ENCODE measurements around the gene FNDC8.

DNA sequence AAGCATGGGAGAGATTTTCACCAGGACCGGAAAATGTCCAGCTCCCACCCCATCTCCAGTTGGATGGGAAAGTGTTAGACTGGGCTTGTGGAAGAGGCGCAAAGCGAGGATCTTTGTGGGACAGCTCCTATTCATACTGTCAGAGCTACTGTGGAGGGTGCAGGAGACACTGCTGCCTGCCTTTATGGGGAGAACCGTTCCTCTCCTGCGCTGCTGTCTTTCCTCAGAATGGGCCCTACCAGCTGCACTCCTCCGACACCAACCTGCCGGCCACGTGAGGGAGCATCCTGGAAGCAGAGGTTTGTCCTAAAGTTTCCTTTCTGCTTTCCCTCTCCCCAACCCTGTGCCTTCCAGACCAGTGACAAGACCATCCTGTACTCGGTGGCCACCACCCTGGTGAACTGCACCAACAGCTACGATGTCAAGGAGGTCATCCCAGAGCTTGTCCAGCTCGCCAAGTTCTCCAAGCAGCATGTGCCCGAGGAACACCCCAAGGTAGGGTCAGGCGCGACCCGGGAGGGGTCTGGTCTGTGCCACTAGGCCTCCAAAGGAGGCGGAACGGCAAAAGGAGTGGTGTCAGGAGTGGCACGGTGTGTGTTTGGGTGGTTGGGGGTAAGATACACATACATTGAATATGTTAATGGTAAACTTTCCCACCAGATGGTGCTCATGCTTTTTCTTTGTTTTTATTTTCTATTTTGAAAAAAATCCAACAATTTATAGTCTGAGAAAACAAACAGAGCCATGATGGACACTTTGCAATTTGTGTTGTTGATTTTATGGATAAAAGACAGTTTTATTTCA, 49.8 kb downstream of the FNDC8 start:
- TF ChIP-seq RELA (CRISPR knock-in tag; IDR thresholded peaks at IDR 0.05; ENCODE audit: borderline replicate concordance) = no peak
- TF ChIP-seq, protein P1, sequence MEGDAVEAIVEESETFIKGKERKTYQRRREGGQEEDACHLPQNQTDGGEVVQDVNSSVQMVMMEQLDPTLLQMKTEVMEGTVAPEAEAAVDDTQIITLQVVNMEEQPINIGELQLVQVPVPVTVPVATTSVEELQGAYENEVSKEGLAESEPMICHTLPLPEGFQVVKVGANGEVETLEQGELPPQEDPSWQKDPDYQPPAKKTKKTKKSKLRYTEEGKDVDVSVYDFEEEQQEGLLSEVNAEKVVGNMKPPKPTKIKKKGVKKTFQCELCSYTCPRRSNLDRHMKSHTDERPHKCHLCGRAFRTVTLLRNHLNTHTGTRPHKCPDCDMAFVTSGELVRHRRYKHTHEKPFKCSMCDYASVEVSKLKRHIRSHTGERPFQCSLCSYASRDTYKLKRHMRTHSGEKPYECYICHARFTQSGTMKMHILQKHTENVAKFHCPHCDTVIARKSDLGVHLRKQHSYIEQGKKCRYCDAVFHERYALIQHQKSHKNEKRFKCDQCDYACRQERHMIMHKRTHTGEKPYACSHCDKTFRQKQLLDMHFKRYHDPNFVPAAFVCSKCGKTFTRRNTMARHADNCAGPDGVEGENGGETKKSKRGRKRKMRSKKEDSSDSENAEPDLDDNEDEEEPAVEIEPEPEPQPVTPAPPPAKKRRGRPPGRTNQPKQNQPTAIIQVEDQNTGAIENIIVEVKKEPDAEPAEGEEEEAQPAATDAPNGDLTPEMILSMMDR (IDR thresholded peaks at IDR 0.05) = no peak
- TF ChIP-seq, protein P2, sequence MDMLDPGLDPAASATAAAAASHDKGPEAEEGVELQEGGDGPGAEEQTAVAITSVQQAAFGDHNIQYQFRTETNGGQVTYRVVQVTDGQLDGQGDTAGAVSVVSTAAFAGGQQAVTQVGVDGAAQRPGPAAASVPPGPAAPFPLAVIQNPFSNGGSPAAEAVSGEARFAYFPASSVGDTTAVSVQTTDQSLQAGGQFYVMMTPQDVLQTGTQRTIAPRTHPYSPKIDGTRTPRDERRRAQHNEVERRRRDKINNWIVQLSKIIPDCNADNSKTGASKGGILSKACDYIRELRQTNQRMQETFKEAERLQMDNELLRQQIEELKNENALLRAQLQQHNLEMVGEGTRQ (CRISPR knock-in tag; IDR thresholded peaks at IDR 0.05) = no peak
- no peak for TF ChIP-seq FOXJ3 (CRISPR knock-in tag; IDR thresholded peaks at IDR 0.05; ENCODE audit: borderline replicate concordance)
- TF ChIP-seq NR3C1 (CRISPR knock-in tag; conservative IDR thresholded peaks at IDR 0.05; ENCODE audit: low read depth) = no peak
- TF ChIP-seq, protein P3, sequence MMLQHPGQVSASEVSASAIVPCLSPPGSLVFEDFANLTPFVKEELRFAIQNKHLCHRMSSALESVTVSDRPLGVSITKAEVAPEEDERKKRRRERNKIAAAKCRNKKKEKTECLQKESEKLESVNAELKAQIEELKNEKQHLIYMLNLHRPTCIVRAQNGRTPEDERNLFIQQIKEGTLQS (CRISPR knock-in tag; conservative IDR thresholded peaks at IDR 0.05) = no peak
- no peak for TF ChIP-seq ESRRA (CRISPR knock-in tag; IDR thresholded peaks at IDR 0.05; ENCODE audit: borderline replicate concordance)
- TF ChIP-seq JUN (CRISPR knock-in tag; IDR thresholded peaks at IDR 0.05) = no peak
- TF ChIP-seq MYBL2 (CRISPR knock-in tag; IDR thresholded peaks at IDR 0.05) = no peak
